Stimulated activated CD4-positive, alpha-beta T cell treated with anti-CD3 and anti-CD28 coated beads, Interleukin-12 subunit alpha, Interleukin-12 subunit beta, amount 100 ng/mL, for 4 hours (primary cell): ENCODE measurements around the gene CDH18.

Experiments used
- DNase-seq: peaks from one replicate; pipeline ENCODE4 v3.0.0-alpha.2; 2020

CDH18 gene

DNA sequence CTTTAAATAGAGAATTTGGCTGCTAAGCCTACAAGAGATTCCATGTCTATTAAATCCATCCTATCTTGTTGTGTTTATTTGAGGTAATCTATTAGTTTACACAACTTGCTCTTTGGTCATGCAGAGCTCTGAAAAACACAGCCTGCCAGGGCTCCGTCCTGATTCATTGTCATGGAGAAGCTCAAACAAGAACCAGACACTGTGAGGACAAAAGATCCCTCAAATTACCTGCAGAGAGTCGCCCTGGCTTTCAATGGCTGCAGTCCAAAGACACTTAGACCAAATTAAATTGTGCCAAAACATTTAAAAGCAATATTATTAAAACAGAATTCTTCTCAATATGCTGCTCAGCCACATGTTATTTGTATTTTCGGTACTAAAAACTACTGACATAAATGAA lies 60.1 kb downstream of the CDH18 start:
- DNase-seq: no peak

DNA sequence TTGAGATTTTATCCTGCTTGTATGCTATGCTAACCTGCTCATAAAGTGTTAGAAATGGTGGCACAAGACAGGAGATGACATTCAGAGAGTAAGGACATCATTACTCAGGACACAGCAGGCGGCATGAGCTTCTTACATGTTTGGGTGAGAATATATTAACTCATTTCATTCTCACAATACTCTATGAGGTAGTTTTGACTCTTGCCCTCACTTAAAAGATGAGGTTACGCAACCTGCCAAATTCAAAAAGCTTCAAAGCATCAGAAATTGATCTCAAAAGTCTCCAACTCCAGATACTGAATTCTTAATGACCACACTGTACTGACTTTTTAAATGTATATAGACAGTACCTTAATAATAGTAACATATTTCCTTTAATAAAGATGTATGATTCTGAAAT lies 60.8 kb downstream of the CDH18 start:
- DNase-seq: no peak

- no peak for DNase-seq
These were observed 64.3 kb downstream of the CDH18 start for GRCh38 chr5:19923742-19924141.

- DNase-seq: no peak
These were observed 67.2 kb downstream of the CDH18 start for GRCh38 chr5:19920761-19921160.

DNA sequence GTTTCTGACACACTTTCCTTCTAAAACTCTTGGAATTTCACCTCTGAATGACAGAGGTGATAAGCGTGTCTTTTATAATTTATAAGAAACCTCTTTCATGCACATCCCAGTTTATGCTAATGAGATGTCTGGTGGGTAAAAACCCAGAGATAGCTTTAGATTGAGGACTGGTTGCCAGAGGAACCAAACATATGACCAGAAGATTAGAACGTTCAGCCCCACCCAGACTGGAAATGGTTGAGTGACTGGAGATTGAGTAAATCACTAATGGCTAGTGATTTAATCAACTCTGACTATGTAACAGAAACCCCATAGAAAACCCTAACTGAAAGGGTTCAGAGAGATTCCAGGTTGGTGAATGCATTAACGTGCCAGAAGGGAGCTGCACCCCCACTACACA lies 69.2 kb downstream of the CDH18 start:
- no peak for DNase-seq

- no peak for DNase-seq
These were observed 70.3 kb downstream of the CDH18 start for GRCh38 chr5:19917588-19918122.

- no peak for DNase-seq
These were observed 77.9 kb downstream of the CDH18 start for GRCh38 chr5:19910136-19910535.

DNA sequence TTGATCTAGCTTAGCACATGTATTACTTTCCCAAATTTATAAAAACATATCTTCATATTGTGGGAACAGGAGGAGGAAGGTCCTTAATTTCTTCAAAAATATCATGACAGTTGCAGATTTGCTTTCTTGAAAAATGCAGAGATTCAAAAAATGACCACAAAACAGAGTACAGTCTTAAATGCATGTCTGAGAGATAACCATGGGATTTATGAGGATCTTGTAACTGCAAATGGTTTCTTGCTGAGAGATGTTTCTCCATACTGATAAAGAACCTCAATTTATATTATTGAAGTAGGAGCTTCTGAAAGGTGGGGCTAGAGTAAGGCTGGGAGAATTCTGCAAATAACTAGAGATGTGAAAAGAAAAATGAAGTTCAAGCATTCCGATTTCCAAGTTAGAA lies 83.2 kb downstream of the CDH18 start:
- DNase-seq: no peak

GRCh38 chr5:19903611-19904010 lies 84.4 kb downstream of the CDH18 start:
- DNase-seq: no peak

DNA sequence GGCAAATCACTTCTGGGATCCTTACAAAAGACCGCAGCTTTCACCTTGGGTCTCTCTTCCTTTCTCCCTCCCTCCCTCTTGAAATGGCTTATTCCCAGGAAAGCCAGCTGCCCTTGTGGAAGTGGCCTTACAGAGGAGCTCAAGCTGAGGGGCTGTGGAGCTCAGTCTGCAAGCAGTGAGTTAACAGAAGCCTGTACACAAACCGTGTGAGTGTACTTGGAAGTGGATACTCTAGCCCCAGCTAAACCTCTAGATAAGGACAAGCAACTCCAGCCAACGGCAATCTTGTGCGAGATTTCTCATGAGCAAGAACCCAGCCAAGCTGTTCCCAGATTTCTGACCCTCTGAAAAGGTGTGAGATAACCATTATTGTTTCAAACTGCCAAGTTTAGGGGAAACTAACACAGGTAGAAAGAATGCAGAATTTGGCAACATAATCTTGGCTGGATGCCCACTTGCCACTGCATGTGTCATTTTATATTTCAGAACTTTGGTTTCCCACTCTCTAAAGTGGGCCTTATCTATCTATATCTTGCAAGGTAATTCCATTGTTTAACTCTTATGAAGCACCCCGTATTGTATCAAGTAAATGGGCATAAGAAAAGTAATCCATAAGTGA lies 85.6 kb downstream of the CDH18 start:
- DNase-seq: no peak

DNA sequence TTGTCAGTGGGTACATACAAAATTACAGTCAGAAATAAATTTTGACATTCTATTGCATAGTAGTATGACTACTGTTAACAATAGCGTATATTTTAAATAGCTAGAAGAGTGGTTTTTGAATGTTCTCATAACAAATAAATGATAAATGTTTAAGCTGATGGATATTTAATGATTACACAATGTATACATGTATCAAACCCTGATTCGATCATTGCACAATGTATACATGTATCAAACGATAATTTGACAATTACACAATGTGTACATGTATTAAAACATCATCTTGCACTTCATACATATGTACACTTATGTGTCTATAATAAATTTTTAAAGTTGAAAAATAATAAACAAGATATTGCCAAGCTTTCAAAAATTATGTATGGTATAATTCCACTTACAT lies 87.7 kb downstream of the CDH18 start:
- DNase-seq: no peak

DNA sequence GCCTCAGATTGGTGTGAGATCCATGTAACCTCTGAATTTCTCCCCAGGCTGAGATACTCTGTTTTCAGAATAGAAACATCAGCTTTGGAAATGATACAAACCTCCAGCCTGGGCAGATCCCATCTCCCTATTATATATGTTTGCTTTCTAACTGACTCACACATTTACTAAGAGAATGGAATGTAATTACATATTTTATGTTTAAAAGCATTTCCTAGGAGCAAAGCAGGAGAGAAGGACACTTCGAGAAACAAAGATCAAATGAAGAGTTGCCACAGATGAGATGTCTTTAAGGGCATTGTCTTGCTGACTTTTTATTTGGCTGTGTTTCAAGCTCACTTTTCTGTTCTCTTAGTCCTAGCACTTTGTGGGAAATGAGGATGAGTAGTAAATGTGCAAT lies 96.3 kb downstream of the CDH18 start:
- no peak for DNase-seq

DNA sequence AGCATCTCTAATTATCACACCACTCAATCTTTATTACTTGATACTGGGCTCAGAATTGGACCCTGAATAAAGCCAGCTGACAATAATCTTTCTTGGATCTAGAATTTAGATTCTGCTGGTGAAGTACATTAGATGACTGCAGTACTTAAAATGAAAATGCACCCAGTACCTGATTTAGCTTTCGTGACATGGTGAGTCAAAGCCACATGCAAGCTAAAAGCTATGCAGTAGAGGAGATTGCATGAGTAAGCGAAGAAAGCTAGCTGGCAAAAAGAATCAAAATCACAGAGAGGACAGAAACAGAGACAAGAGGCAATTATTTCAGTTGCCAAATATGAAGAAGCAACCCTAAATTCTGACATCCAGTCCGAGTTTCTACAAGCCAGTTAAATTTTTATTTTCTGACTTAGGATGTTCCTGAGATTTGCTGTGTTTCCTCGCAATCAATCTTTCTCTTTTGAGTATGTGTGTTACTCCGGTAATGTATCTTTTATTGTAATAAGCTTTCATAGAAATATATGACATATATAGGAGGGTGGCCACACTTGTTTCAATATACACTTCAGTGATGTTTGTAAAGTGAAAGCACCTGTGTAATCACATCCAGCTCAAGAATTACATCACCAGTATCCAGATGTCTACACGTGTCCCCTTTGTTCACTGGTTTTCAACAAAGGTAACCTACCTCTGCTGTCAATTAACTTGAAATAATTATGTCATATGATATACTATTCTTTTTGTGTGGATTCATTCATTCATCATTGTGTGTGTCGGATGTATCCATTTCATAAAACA lies 101.7 kb downstream of the CDH18 start:
- DNase-seq: no peak

DNA sequence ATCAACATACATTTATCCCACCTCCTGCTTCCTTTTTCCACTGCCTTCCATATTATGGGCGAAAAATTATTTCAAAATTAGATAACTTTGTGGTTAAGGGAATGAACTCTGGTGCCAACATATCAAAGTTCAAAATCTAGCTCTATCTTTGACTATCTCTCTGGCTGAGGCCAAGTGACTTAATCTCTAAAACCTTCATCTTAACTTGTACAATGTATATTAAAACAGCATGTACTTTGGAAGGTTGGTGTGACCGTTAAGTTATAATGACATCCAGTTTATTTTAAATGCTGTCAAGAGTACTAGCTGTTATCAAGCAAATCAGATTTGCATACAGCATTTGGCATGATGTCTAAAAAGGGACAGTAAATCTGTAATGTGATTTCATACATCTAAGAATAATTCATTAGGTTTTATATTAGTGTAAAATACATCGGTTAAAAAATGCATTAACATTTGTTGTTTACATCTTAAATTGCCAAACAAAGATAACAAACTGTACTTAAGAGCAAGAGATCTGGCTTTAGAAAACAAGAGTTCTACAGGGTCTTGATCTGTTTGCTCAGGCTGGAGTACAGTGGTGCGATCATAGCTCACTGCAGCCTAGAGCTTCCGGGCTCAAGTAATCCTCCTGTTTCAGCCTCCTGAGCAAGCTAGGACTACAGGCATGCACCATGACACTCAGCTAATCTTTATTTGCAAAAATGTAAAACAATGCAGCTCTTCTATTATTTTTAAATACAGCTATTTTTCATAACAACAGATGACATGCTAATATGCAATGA lies 102.8 kb downstream of the CDH18 start:
- DNase-seq: no peak

DNA sequence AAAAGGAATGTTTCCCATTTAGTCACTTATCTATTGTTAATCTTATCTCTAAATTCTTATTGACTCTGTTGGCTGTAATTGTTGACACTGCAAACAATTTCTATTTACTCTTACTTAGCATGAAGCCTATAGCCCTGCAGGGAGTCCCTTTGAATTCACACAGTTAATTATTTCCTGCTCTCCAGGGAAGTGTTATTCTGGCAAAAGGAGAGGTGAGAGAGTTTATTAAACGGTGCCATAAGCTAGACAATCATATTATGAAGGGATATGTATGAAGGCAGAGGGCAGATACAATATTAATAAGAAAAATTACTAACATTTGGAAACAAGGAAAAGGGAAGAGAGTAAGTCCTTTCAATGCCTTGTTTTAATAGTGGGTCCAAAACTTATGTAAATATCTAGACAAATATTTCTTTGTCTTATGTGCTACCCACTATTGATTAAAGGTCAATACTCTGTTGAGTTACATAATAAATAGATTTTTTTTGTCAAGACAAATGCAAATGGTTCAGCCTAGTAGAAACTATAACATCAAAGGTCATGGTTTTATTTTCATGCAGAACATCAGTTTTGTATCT lies 107.1 kb downstream of the CDH18 start:
- no peak for DNase-seq

GRCh38 chr5:19880458-19880857 lies 107.5 kb downstream of the CDH18 start:
- no peak for DNase-seq

GRCh38 chr5:19874811-19875210 lies 113.2 kb downstream of the CDH18 start:
- no peak for DNase-seq

DNA sequence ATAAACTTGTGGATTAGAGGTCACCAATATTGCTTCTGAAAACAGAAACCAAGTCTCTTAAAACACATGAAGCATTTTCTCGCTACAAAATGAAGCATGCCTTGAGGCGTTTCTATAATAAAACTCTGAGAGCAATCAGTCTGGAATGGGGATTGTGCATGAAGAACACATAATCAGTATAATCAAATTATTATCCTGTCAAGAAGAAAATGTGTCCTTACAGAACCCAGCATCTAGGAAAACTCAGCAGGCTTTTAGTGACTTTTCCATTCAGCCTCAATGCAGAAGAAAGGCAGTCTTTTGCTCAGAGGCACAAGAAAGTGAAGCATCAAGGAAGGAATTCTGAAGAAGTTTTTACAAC lies 121.9 kb downstream of the CDH18 start:
- DNase-seq: no peak

DNA sequence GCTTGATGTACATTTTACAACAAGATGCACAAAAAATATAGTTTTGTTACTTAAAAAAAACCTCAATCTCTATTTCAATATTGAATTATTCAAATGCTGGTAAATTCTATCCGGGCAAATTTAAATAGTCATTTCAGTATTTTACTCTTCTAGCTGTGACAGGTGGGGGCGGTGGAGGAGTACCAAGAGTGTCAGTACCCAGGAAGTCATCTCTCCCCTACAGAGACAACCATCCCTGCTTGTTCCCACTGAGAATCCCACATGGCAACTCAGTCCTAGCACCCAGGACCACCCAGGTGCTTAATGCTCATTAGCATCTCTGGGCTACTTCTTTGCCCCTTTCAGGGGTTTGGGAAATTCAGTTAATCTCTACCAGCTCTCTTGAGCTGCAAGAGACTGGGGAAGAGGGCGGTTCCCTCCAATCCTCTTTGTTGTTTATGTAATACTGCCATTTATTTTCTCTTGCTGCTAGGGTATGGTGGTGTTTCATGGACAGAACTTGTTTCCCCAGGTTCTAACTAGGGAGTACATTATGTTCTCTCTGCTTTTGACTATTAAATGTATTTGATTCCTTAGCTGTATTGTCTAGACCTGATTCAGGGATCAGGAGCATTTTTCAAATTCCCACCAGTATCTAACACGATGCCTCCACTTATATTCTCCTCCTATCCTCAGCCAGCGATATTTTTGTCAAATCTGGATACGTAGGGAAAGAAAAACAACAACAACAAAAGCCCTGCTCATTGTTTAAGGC lies 122.5 kb downstream of the CDH18 start:
- no peak for DNase-seq

GRCh38 chr5:19862711-19863110 lies 125.3 kb downstream of the CDH18 start:
- no peak for DNase-seq

DNA sequence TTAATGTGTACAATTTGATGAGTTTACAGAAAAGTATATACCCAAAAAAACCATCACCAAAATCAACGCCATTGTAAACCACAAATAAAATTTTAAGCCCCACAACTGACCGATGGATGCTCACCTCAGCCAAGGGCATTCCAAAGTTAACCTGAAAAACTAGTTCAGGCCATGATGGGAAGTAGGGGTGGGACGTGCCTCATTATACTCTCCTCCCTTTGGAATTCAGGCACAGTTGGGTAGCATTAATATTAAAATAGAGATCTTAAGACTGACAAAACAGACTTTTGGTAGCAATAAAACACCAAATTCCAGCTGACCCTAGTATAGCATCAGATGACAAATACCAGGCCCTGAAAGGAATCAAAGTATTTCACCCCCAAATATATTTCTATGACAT lies 129.0 kb downstream of the CDH18 start:
- DNase-seq: no peak

DNA sequence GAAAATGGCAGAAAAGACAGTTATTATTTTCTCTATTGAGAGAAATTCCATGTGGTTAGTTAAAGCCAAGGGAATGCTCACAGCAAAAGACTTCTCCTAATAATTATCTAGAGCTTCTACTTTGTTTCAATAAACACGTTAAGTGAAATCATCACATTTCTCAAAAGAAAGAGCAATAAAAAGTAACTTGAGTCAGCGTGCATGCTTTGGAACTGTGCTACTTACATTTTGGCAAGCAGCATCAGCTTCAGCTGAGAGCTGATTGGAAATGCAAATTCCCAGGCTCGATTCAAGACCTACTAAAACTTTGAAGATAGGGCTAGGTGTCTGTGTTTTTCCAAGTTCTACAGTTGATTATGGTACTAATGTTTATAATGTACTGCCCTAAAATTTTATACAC lies 132.1 kb downstream of the CDH18 start:
- no peak for DNase-seq

GRCh38 chr5:19855453-19855852 lies 132.5 kb downstream of the CDH18 start:
- DNase-seq: no peak
